T-helper 9 cell (primary cell): ENCODE results near the gene GREB1.

Experiments
- DNase-seq: peaks from one replicate; pipeline ENCODE4 v3.0.0-alpha.2; 2020

The GREB1 gene

DNA sequence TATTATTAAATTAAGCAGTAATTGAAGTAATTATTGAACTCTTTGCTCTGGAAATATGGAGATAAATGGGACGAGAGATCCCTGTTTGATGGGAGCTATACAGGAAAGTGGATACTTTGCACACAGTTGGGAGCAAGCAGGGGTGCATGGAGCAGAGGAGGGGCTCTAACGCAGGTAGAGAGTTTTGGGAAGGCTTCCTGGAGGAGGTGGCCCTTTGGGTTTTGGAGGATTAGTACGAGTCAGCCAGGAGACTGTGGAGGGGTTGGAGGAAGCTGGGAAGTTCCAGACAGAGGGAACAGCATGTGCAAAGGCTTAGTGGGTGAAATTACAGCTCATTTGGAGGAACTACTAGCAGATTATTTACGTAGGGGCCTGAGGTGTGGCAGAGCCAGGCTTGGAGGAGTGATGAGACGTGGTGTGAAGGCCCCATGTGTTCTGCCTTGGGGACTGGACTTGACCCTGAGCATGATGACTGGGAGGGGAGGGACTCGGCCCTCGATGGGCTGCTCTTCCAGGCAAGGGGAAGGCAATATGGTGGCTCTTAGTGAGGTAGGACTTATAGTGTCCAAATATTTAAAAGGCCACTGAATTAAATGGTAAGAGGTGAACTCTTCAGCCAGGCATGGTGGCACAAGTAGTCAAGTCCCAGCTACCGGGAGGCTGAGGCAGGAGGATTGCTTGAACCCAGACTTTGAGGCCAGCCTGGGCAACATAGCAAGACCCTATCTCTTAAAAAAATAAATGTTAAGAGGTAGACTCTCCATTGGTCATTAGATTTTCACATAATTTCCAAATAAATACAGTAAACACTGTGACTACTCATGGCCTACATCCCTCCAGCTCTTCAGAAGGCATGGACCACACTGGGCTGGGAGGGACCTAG, 30.2 kb downstream of the GREB1 start:
- DNase-seq = no peak

DNA sequence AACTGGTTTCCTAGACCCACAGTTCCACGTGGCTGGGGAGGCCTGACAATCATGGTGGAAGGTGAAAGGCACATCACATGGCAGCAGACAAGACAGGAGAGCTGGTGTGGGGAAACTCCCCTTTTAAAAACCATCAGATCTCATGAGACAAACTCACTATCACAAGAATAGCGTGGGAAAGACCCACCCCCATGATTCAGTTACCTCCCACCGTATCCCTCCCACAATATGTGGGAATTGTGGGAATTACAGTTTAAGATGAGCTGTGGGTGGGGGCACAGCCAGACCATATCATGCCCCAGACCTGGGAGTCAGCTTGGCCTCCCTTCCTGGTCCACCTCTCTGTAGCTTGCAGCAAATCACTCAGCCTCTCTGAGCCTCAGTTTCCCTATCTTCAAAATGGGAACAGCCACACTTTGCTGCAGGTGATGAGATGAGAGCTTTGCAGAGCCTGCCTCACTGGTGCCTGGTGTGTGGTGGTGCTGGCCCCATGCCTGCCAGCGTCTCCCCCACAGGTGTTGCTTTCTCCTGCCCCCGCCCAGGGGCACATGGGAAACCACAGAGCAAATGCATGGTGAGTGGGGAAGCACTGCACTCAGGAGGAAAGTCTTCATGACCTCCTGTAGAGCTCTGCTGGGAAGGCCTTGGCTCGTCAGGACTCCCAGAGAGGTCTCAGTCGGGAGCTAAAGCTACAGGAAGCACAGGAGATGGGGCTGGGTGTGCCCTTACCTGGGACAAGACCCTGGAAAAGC, 31.1 kb downstream of the GREB1 start:
- no peak for DNase-seq

DNA sequence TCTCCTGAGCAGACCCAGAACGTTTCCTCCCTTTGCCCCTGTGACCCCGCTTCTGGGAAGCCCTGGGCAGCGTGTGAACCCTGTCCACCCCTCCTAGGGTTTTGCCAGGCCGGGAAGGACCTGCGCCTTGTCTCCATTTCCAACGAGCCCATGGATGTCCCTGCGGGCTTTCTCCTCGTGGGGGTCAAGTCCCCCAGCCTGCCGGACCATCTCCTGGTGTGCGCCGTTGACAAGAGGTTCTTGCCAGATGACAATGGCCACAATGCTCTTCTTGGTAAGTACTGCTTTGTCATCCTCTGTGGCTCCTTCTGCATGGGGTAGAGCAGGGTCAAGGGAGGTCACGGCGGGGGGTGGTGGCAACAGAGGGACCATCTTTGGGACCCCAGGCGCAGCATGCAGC, 32.5 kb downstream of the GREB1 start:
- DNase-seq = no peak

DNA sequence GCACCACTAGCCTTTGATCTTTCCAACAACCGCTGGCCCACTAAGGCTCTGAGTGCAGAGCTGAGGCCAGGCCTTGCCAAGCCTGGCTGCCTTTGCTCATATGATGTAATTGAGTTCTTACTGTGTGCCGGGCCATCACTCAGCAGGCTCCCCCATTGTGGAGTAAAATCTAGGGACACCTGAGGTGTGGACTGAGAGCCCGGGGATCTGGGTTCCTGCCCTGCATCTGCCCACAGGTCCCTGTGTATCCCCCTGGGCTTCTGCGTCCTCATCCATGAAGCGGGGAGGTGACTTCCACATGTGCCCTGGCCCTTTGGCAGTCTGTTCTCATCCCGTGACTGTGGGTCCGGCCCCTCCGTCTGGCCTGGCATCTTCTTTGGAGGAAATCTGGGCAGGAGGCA, 33.8 kb downstream of the GREB1 start:
- no peak for DNase-seq

DNA sequence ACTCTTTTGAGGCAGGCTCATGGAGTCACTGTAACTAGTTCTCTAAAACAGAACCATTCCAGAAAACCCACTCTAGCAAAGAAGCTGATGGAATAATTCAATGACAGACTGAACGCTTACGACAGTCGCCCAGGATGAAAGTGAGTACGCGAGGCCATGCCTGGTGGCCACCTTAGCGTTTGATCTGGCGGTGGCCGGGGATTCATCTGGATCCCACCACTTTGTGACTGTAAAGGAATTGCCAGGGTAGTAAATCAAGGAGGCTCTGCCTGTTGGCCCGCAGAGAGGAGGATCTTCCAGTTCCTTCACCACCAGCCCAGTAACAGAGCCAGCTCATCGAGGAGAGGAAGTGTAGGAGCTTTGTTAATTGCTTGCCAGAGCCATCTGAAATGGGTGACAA, 34.6 kb downstream of the GREB1 start:
- DNase-seq = no peak

DNA sequence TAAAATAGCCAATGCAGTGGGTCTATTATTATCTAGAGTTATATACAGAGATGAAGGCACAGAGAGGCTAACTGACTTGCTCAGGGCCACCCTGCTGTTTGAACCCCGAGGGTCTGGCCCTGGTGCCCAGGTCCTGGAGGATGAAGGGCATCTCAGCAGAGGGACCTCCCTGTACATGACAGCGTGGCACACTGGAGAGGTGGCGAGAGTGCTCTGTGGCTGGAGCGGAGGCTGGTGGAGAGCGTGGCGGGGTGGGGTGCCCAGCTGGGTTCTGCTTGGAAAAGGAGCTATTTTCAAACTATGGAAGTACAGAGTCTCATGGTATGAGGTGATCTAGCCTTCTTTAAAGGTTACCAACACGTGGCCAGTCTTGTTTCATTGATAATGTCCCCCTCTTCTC, 35.8 kb downstream of the GREB1 start:
- no peak for DNase-seq

DNA sequence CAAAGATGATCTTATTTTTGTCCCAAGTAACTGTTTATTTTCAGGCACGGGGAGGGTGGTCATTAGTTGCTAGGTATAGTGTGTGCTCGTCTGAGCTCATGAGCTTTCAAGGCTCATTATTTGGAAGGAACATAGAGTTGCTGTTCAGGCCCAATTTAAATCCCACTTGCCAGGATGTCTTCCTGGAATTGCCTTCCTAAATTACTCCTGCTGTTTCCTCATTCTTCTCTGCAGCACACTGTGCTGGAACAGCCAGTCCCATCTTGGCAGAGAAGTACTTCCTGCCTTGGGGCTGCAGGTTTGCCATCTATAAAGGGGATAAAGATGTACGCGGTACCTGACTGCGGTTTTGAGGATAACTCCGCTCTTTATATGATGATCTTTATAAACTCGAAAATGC, 37.3 kb downstream of the GREB1 start:
- no peak for DNase-seq

DNA sequence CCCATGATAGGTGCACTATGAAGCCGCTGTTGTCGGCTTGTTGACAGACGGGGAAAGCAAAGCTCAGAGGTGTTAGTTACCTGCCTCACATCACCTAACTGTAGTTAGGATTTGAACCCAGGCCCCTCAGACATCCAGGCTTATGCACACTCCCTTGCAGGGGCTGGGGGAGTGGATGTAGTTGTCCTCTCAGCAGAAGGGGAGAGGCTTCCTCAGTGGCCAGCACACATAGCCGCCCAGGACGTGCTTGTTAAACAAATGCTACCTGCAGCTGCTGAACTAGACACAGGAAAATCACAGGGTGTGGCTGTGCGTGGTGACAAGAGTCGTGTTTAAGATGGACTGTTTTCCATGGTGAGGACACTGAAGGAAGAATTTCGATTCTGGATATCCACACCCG, 39.2 kb downstream of the GREB1 start:
- no peak for DNase-seq

DNA sequence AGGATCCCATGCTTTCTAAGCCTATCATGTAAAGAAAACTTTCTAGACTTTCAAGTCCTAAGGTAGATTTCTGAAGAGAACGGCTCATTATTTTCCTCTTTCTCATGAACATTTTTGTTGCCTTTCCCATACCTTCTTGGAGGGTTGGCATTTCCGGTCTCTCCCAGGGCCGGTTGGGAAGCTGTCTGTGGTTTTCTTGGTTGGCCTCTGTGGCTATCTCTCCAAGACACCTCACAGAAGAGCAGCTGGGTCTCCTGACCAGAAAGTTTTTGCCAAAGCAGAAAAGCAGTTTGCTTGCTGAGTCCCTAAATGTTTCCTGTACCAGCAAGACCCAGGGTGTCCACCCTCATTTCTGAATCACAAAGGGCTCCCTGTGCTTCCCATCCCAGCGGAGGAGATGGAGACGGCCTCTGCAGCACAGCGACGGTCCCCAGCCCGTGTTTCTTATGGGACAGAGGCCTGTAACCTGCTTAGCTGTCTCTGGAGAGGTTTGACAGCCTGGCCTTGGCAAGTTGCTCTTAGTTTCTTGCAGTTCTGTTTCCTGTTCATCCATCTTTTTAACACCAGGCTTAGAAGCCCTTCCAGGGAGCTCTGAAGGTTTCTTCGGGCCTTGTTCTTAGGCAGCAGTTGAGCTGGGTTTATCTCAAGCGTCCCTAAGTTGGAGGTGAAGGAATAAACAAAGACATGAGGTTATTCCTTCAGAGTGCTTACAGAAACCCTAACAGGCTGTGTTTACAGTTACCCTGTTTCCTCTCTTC, 39.8 kb downstream of the GREB1 start:
- no peak for DNase-seq

DNA sequence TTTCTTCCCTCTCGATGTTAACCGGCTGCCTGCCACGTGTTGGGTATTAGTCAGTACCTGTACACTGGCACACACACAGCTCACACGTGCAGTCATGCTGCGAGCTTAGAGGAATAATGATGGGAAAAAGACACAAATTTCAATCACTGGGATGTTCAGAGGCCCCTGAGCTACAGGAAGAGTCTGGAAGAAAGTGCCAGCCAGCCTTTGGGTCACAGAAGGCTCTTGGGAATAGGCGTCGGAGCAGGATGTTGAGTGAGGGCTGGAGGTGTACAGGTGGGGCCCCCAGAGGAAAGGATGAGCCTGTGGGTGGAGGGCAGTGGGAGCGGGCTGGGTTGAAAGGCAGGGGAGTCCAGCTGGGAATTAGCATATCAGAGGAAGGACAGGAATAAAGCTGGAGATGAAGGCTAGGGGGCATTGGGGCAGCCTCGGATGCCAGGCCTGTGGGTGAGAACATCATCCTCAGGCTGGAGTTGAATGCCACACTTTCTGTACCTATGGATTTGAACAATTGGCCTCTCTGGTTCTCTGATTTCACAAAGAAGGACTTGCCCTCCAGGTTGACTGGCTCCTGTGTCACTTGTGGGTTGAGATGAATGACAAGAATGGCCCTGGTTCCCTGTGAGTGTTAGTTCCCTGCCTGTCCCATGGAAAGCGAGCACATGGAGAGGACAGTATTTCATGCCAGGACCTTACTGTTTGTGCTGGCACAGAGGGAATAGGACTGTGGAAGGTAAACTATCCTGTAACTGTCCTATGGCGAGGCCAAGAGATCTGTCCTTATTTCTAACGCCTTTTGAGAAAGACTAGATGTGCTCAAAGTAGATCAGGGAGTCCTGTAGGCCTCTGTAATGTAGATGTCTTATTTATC, 40.6 kb downstream of the GREB1 start:
- DNase-seq = no peak

DNA sequence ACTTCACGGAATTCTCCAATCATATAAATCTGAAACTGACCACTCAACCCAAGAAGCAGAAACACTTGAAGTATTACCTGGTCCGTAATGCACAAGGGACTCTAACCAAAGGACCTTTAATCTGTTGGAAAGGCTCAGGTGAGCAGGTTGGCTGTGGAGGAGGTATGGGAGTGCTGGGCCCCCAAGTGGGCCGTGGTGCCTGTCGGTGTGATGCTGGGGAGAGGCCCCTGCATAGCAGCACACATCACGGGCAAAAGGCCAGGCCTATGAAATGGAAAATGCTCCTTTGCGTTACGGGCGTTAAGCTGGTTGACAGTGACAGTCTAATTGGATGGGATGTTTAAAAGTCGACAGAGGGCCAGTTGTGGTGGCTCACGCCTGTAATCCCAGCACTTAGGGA, 42.6 kb downstream of the GREB1 start:
- DNase-seq = no peak

DNA sequence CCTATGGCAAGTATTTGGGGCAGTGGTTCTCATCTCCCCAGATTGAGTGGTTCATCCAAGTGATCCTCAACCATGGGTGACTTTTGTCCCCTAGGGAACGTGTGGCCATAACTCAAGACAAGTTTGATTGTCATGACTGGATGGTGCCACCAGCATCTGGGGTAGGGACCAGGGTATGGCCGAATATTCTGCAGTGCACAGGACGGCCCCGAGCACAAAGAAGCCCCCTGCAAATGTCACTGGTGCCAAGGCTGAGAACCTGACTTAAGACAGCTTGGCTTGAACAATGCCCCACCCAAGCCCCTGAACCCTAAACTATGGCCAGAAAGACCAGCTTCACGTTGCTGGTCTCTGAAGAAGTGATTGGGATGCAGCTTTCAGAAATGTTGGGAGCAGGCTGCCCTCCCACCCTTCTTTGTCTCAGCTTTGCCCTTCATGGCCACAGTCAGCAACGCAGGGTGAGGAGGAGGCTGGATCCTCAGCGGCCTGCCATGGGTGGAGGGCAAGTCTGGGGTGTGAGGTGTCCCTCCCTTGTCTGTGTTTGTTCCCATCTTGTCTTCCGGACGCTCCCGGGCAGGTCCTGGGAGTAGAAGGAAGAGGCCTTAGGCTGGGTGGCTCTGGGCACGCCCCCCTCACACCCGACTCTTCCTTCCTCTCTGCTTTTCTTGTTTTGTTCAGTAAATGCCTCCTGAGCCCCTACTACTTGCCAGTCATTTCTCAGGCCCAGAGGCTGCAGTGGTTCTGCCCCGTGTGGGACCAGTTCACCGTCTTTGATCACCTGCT, 43.4 kb downstream of the GREB1 start:
- no peak for DNase-seq

DNA sequence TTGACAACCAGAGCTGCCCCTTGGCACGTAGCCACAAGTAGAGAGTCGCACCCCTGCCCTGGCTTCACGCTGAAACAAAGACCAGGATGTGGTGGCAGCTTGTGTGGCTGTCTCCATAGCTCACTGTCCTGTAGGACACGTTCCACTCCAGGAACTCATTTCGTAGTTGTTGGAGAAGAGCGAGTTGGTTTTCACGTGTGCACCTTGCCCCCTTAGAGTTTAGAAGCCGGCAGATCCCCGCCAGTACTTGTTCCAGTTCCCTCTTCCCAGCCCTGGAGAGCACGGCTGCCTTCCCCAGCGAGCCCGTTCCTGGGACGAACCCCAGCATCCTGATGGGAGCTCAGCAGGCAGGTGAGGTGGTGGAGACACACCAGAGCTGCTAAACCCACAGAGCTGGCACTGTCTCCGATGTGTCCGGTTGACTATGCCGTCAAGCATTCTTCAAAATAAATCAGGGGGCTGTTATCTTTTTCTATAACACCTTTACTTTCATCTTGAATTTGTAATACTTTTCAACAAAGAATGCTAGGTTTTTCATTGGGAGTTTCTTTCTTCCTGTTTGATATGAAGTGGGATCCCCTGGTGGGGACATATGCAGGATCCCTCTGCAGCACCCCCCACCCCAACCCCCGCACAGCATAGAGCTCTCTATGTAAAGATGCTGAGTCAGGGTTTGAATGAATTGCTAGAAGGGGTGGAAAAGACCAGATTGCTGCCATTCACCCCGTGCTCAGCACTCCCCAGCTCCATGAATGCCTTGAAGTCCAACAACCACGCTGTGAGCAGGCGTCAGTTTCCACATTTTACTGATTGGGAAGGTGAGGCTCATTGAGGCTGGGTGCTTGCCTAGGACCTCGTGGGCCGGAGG, 44.5 kb downstream of the GREB1 start:
- DNase-seq = no peak

DNA sequence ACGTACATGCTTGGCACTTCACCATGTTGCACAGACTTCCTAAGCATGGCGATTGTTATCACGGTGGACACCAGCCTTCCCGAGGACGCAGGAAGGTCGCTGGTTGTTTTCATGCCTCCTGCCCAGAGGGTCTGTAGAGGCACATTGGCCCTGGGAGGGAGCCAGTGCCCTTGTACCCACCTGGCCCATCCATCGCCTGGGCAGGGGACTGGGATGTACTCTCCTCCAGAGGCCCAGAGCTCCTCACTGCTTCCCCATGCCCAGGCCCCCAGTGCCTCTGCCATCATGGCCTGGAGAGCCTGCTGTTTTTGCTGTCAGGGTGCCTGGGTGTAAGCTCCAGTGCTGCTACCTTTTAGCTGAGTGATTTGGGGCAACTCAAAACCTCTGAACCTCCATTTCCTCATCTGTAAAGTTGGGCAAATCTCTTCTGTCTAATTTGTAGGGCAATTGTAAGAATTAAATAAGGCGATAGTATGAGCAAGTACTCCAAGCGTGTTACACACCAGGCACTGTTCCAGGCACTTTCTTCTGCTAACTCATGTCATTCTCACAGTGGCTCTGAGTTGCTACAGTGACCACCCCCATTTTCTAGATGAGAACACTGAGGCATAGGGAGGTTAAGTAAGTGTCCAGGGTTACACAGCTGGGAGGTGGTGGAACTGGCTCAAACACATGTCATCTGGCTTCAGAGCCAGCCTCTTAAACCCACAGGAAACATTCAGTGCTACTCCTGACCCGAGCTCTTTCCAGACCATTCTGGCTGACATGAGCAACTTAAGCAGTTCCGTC, 45.3 kb downstream of the GREB1 start:
- DNase-seq = no peak

DNA sequence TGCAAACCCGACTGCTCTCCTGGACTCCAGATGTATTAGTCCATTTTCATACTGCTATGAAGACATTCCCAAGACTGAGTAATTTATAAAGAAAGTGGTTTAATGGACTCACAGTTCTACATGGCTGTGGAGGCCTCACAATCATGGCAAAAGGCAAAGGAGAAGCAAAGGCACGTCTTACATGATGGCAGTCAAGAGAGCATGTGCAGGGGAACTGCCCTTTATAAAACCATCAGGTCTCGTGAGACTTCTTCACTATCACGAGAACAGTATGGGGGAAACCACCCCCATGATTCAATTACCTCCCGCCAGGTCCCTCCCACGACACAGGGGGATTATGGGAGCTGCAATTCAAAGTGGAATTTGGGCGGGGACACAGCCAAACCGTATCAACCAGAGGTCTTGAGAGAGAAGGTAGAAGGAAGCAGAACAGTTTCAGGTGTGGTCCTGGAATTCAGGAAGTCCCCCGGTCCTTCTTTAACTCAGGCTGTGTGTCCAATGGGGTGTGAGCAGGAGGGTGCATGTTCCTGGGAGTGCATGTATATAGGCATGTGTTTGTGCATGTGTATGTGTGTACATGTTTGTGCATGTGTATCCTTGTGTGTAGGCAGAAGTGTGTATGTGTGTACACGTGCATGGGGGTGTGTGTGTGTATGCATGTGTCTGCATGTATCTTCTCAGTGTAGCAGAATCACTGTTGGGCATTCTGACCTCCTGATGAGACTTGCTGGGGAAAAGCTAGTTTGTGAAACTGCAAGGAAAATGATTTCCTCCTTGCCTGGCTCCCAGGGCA, 46.2 kb downstream of the GREB1 start:
- no peak for DNase-seq

DNA sequence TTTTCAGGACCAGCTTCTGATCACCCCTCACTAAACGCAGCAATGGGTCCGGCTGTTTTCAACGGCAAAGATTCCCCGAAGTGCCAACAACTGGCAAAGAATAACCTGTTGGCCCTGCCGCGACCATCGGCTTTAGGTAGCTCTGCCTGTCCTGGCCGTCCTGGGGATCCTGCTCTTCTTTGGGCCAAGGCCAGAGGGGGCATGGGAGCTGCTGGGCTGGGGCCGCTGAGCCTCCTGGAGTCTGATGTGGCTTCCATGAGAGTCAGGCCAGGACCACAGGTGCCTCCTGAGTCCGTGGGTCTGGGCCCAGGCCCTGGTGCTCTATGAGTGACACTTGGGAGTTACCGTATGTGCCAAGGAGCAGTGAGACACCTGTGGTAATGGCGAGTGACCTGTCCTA, 46.9 kb downstream of the GREB1 start:
- DNase-seq = no peak

DNA sequence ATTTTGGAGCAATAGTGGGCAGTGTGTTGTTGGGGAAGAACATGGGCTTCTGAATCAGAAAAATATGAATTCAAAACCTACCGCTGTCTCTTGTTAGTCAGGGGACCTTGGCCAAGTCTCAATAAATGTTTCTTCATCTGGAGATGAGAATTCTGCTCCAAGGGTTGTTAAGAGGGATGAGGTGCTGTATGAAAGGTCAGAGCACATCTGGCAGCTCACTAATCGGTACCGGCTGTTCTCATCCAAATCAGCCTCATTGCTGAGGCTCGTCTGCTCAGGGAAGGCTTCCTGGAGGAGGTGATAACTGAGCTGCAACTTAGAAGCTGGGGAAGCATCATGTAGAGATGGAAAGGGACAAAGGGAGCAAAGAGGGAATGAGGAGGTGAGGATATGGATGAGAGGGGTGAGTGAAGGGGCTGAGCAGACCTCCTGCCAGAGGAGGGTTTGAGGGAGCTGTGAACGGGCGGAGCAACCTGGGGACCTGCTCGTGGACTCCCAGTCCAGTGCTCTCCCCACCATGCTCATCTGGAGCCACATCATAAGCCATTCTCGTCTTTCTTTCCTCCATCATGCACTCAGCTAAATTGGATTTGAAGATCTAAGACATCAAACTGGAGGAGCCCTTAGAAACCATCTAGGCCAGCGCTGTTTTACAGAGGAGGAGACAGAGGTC, 47.4 kb downstream of the GREB1 start:
- DNase-seq = no peak
